SJCRH30 (cell line): ENCODE measurements around the gene GPC5. TPM values are rescaled to one million over a fixed set of nuclear protein-coding genes. Genes with fewer than 3 reads are reported as not detected.

Experiments
- DNase-seq, 2 experiments: peaks; one replicate each; pipeline ENCODE4 v3.0.0-alpha.2; 2015 to 2020
- H3K27ac ChIP-seq: fragments of 250-450 bp; sonication (Bioruptor Pico); 2 replicates; pipeline ENCODE4 v1.5.1; 2020; ENCODE audit warnings: mild to moderate bottlenecking, moderate library complexity
- H3K27me3 ChIP-seq: fragments of 250-450 bp; sonication (Bioruptor Pico); 2 replicates; pipeline ENCODE4 v1.5.1; 2020; ENCODE audit warnings: mild to moderate bottlenecking, moderate library complexity
- H3K36me3 ChIP-seq: fragments of 250-450 bp; sonication (Bioruptor Pico); 2 replicates; pipeline ENCODE4 v1.5.1; 2020; ENCODE audit warnings: mild to moderate bottlenecking, moderate library complexity
- H3K4me1 ChIP-seq: fragments of 250-450 bp; sonication (Bioruptor Pico); 2 replicates; pipeline ENCODE4 v1.5.1; 2020; ENCODE audit warnings: mild to moderate bottlenecking, moderate library complexity
- H3K4me3 ChIP-seq: fragments of 250-450 bp; sonication (Bioruptor Pico); 2 replicates; pipeline ENCODE4 v1.5.1; 2020; ENCODE audit warnings: mild to moderate bottlenecking, moderate library complexity
- H3K9me3 ChIP-seq: fragments of 250-450 bp; sonication (Bioruptor Pico); replicated peaks from 2 replicates; pipeline ENCODE4 v1.5.1; 2020; ENCODE audit warnings: mild to moderate bottlenecking, moderate library complexity
- total RNA-seq: library from RNA; depleted of rRNA; stranded (reverse); fragments of >200 nt; shearing (Covaris generic); gene quantifications from 2 replicates; pipeline ENCODE4 v1.2.3, GENCODE V29; 2014

Gene GPC5
- total RNA-seq, 1 experiment from 2014 or later, result 0.49 TPM

DNA sequence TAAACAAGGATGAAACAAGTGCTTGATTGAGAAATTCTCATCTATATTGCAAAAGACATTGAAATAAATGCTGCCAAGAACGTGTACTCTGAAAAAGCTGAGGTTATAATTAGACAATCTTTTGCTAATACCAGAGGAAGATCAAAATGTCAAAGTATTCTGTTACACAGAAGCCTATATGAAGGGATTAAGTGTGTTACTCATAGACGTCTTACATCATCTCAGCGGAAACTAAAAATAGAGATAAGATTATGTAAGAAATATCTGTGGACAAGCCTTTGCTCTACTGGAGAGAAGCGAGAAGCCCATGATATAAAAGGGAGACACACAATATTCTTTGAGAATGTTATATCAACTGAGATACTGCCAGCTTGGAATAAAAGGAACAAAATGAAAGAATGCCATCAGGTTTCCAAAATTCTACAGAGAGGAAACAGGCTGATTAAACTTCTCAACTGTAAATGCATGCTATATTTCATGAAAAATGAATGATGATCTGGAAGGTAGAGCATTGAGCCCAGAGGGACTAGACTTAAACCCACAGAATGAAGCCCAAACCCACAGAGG lies 699.0 kb downstream of the GPC5 start:
- no peak overlapping the region for H3K4me3 ChIP-seq
- H3K4me1 ChIP-seq, result no peaks in the 10 kb centered on the region
- no peak overlapping the region for H3K27ac ChIP-seq
- no peaks in the 10 kb centered on the region for H3K27me3 ChIP-seq
- 0 out of 2 replicates have a peak, but pooled peaks cover 3% of the 10 kb centered on the region for H3K9me3 ChIP-seq
- no peaks in the 10 kb centered on the region for H3K36me3 ChIP-seq
- DNase-seq, result no peak

DNA sequence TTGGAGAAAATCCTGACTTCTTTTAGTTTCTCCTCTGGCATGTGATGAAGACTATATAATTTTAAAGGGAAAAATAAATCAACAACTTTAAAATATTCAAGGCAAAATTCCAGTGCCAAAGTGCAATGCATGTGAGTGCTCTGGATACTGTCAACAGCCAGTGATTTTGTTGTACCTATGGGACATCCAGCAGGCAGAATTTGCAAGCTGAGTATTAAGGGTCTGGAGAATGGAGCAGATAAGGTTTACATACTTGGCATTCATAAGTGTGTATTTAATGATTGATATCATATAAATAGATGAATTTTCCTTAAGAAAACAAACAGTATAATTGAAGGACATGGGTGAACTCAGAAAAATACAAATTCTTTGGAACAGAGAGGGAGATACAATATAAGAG lies 703.4 kb downstream of the GPC5 start:
- no peak overlapping the region for H3K4me3 ChIP-seq
- 0 out of 2 replicates have a peak, but pooled peaks cover 3% of the 10 kb centered on the region for H3K9me3 ChIP-seq
- H3K27me3 ChIP-seq, result no peaks in the 10 kb centered on the region
- DNase-seq, result no peak
- no peaks in the 10 kb centered on the region for H3K36me3 ChIP-seq
- no peak overlapping the region for H3K27ac ChIP-seq
- no peaks in the 10 kb centered on the region for H3K4me1 ChIP-seq

DNA sequence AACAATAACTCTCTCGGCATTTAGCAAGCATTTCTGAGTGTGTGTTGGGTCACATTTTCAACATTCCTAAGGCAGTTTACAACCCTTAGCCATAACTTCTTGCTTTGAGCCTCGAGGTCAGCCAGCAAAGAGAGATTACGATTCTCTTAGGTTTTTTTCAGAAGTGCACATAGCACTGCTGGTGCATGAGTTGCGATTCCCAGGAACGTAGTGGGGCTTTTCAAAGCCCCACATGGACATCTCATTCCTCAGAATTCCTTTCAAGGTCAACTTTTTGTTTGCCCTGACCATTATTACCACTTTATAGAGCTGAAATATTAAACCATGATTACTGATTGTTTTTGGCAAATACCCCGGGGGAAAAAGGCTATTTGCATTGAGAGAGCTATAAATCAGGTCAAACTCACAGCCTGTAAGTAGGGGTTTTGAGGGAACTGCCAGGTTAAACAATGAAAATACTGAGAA lies 705.3 kb downstream of the GPC5 start:
- DNase-seq, result no peak
- no peaks in the 10 kb centered on the region for H3K9me3 ChIP-seq
- H3K4me3 ChIP-seq, result no peak overlapping the region
- no peaks in the 10 kb centered on the region for H3K27me3 ChIP-seq
- no peak overlapping the region for H3K27ac ChIP-seq
- no peaks in the 10 kb centered on the region for H3K36me3 ChIP-seq
- H3K4me1 ChIP-seq, result no peaks in the 10 kb centered on the region

DNA sequence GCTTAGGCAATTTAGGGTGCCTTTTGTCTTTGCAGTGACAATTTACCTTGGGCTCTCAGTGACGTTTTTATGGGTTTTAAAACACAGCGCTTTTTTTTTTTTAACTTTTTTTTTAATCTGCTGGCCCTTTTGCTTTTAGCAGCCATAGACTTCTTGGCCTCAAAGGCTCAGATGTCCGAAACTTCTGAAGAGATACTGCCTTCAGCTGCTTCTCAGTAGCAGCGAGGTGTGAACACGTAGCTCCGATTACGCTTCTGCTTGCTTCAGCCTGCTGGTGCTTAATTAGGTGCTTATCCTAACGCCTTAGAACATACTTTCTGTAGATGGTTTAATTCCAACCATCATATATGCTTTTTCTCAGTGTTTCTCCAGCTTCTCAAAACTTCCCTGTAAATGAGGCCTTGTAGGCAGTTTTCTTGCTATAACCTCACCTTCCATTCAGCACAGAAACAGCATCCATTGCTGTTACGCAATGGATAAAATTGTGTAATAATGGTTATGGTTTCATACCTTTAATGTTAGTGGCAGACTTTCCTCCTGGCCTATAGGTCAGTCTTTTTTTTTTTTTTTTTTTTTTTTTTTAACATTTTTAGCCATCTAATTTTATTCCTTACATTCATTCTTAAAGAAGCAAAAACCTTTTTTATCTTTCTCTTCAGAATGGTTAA lies 723.9 kb downstream of the GPC5 start:
- no peak for DNase-seq
- no peaks in the 10 kb centered on the region for H3K36me3 ChIP-seq
- H3K27ac ChIP-seq, result no peak overlapping the region
- H3K4me3 ChIP-seq, result no peak overlapping the region
- H3K27me3 ChIP-seq, result no peaks in the 10 kb centered on the region
- no peaks in the 10 kb centered on the region for H3K4me1 ChIP-seq
- H3K9me3 ChIP-seq, result no peaks in the 10 kb centered on the region

DNA sequence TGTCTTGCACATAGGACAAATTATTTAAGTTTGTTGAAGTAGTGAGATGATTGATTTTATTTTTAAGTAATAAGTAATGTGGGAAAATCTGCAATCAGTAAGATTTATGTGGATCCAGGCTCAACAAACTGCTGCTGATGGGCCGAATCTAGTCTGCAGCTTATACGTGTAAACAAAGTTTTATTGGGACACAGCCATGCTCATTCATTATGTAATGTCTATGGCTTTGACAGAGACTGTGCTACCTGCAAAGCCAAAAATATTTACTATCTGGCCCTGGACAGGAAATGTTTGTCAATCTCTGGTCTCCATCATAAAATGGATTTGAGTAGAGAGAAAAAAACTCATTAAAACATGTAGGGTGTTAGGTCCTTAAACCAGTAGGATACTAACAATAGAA lies 728.0 kb downstream of the GPC5 start:
- Histone ChIP-seq H3K4me1 (no peaks in the 10 kb centered on the region), H3K4me3 (no peak overlapping the region), H3K9me3 (no peaks in the 10 kb centered on the region), H3K27me3 (no peaks in the 10 kb centered on the region), H3K36me3 (no peaks in the 10 kb centered on the region), H3K27ac (no peak overlapping the region)
- no peak for DNase-seq

DNA sequence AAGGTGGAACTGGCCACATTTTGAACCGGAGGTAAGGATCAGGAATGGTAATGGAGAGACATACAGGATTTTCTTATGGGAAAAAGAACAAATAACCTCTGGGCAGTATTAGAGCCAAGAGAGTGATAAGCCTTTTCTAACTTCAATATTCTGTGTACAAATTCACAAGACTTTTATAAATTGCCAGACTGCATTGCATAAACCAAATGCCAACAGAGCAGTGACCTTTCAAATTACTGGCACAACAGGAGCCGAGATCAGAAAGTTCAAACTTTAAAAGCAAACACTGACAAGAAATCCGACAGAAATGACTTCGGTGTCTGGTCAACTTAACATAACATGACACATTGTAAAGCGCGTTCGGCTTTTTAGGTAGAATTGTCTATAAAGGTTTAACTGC lies 737.1 kb downstream of the GPC5 start:
- no peak overlapping the region for H3K27ac ChIP-seq
- DNase-seq, result no peak
- H3K36me3 ChIP-seq, result no peaks in the 10 kb centered on the region
- no peaks in the 10 kb centered on the region for H3K4me1 ChIP-seq
- H3K4me3 ChIP-seq, result no peak overlapping the region
- no peaks in the 10 kb centered on the region for H3K27me3 ChIP-seq
- H3K9me3 ChIP-seq, result no peaks in the 10 kb centered on the region

DNA sequence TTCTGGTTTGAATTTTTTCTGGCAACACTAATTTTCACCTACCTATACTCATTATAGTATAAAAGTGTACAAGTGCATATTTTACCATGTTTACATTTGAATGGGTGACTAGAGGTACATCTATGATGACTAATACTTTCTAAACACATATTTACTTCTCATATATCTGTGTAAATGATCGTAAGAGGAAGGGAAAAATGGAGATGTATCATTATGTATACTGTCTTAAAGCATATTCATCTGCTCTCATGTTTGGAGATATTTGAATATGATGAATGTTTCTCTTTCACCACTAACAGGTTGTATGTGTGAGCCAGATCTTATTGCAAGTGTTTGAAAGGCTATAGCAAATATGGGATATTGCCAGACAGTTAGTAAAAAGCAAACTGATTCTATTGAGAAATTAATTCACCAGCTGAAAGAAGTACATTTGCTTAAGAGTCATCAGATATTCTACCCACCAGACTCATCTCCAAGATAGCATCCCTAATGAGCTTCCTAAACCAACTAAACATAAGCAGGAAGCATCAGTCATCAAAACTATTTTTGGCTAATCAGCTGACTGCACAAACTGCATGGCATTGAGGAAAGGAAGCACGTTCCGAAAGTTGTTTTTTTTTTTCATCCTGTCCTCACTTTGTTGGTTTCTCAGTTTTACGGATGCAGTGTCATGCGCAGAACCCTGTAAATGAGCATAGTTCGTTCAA lies 738.2 kb downstream of the GPC5 start:
- no peaks in the 10 kb centered on the region for H3K36me3 ChIP-seq
- no peak for DNase-seq

DNA sequence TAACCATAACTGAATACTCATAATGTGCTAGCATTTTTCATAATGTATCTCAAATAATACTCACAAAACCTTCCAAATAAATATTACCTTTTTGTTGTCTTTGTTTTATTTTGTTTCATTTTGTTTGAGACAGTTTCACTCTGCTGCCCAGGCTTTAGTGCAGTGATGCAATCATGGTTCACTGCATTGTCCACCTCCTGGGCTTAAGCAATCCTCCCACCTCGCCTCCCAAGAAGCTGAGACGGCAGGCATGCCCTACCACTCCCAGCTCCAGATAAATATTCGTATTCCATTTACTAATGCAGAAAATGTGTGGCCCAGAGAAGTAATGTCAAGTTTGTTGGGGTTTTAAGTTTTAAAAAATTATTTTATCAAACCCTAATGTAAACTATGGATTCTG lies 739.1 kb downstream of the GPC5 start:
- no peak for DNase-seq
- H3K27me3 ChIP-seq, result no peaks in the 10 kb centered on the region
- H3K9me3 ChIP-seq, result no peaks in the 10 kb centered on the region
- no peak overlapping the region for H3K4me3 ChIP-seq
- no peak overlapping the region for H3K27ac ChIP-seq
- no peaks in the 10 kb centered on the region for H3K36me3 ChIP-seq
- H3K4me1 ChIP-seq, result no peaks in the 10 kb centered on the region

More for the DNA sequence above, 738.2 kb downstream of the GPC5 start:
- Histone ChIP-seq H3K9me3 (no peaks in the 10 kb centered on the region), H3K27ac (no peak overlapping the region), H3K27me3 (no peaks in the 10 kb centered on the region), H3K4me1 (no peaks in the 10 kb centered on the region), H3K4me3 (no peak overlapping the region)

DNA sequence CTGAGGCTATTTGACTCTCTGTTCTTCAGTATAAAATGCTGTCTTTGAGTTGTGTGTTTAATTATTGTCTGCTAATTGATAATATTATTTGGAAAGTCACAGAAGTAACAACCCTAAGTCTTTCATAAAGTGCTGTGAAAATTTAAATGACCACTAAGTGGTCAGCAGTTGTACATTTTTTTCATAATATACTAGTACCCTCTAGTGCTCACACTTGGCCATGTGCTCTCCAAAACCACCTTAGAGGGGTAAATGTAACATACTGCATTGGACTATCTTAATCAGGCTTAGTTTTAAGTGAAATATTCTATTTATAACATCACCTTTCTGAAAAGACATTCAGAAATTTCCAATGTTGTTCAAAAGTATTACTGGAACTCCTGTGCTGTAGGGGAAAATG lies 745.3 kb downstream of the GPC5 start:
- no peak for DNase-seq
- Histone ChIP-seq H3K27ac (no peak overlapping the region), H3K27me3 (no peaks in the 10 kb centered on the region), H3K36me3 (no peaks in the 10 kb centered on the region), H3K4me1 (no peaks in the 10 kb centered on the region), H3K4me3 (no peak overlapping the region), H3K9me3 (no peaks in the 10 kb centered on the region)

DNA sequence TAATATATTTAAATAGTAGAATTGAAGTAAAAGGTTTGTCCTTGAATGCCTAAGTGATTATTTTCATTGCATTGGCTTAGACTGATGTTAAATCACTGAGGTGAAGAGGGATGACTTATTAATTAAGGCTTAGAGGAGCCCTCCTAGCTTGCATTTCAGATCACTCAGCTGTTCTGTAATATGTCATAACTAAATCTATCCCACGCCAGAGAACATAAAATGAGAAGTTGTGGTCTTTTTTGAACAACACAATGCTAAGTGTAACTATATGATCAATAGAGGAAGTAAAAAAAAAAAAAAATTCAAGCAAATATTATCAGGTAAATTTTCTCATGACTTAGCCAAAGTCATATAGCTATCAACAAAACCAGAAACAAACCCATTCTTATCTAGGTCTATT lies 752.2 kb downstream of the GPC5 start:
- Histone ChIP-seq H3K27me3 (no peaks in the 10 kb centered on the region), H3K36me3 (no peaks in the 10 kb centered on the region), H3K4me3 (no peak overlapping the region), H3K4me1 (no peaks in the 10 kb centered on the region), H3K27ac (no peak overlapping the region), H3K9me3 (no peaks in the 10 kb centered on the region)
- DNase-seq, result no peak

DNA sequence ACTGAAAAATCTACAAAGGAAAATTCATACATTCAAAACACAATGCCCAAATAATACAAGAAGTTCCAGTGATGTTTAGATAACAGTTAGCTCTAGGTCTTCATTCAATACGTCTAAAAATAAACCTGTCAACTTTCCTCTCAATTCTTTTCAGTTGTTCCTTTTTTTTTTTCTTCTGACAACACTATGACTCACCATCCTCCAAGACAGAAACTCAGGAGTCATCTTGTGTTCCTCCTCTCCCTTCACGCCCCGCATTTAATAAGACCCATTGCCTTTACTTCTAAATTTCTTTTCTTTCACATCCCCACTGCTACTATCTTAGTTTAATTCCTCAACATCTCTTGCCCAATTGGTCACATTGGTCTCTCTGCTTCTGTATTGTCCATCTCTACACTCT lies 759.9 kb downstream of the GPC5 start:
- Histone ChIP-seq H3K27me3 (no peaks in the 10 kb centered on the region), H3K4me1 (no peaks in the 10 kb centered on the region), H3K36me3 (no peaks in the 10 kb centered on the region), H3K9me3 (no peaks in the 10 kb centered on the region), H3K27ac (no peak overlapping the region), H3K4me3 (no peak overlapping the region)
- no peak for DNase-seq

DNA sequence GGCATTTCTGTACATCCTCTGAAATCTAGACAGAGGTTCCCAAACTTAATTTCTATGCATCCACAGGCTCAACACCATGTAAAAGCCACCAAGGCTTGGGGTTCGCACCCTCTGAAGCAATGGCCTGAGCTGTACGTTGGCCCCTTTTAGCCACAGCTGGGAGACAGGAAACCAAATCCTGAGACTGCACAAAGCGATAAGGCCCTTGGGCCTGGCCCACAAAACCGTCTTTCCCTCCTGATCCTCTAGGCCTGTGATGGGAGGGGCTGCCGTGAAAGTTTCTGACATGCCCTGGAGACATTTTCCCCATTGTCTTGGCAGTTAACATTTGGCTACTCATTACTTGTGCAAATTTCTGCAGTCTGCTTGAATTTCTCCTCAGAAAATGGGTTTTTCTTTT lies 766.4 kb downstream of the GPC5 start:
- H3K27ac ChIP-seq, result no peak overlapping the region
- DNase-seq, result no peak
- no peaks in the 10 kb centered on the region for H3K9me3 ChIP-seq

DNA sequence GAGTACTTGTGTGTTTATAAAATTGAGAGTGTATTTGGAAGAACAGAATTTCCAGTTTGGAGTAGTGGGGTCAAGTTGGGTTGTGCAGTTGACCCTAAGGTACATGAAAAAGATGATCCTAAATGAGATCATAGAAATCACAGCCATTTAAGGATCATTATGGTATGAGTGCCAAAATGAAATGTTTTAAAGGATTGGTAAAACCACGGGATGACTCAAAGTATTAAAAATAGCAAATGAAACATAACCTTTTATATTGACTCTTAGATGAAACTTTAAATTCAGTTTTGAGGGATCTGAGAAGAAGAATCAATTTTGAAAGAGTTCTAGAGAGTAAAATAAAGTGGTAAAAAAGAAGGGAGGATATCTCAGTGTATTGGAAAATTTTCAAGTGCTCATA lies 773.8 kb downstream of the GPC5 start:
- Histone ChIP-seq H3K27me3 (no peaks in the 10 kb centered on the region), H3K36me3 (no peaks in the 10 kb centered on the region), H3K4me1 (no peaks in the 10 kb centered on the region), H3K4me3 (no peak overlapping the region), H3K27ac (no peak overlapping the region), H3K9me3 (no peaks in the 10 kb centered on the region)
- no peak for DNase-seq

More for the DNA sequence above, 766.4 kb downstream of the GPC5 start:
- Histone ChIP-seq H3K36me3 (no peaks in the 10 kb centered on the region), H3K27me3 (no peaks in the 10 kb centered on the region), H3K4me3 (no peak overlapping the region), H3K4me1 (no peaks in the 10 kb centered on the region)

DNA sequence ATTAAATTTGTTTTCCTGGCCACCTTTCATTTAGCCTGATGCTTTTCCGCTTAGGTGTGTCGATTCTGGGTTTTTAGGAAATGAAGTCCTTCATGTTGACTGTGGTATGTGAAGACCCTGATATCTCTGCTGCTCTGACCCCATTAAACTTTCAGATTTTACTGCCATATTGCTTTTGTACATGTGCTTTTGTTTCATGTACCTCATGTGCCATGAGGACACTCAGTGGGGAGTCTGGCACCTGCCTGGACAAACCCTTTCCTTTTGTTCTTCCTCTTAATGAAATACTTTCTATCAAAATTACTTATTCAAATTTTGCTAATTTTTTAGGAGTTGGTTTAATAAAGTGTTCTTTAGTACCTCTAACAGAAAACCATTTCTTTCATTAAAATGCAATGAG lies 774.8 kb downstream of the GPC5 start:
- no peak for DNase-seq
- H3K9me3 ChIP-seq, result no peaks in the 10 kb centered on the region
- H3K27me3 ChIP-seq, result no peaks in the 10 kb centered on the region
- H3K4me1 ChIP-seq, result no peaks in the 10 kb centered on the region
- no peaks in the 10 kb centered on the region for H3K36me3 ChIP-seq
- H3K27ac ChIP-seq, result no peak overlapping the region
- no peak overlapping the region for H3K4me3 ChIP-seq

DNA sequence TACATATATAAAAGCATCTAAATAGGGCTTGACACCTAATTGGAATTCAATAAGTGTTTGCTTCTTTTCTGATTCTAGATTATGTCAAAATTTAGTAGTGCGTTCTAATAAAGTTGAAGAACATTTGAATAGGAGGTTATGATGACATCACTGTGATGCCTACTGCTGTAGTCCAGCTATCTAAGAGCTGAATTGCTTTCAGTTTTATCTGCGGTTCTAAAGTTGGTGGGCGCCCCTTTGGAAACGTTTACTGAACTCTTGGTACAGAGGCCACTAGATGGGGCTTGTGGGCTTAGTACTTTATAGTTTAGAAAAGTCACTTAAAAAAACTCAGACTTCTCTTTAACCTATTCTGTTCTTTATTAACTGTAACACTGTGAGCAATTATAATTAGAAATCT lies 776.9 kb downstream of the GPC5 start:
- H3K36me3 ChIP-seq, result no peaks in the 10 kb centered on the region
- no peaks in the 10 kb centered on the region for H3K27me3 ChIP-seq
- H3K4me3 ChIP-seq, result no peak overlapping the region
- DNase-seq, result peak; percentile 31 to 59
- no peaks in the 10 kb centered on the region for H3K9me3 ChIP-seq
- no peak overlapping the region for H3K27ac ChIP-seq
- H3K4me1 ChIP-seq, result no peaks in the 10 kb centered on the region
